ENCODE data around the gene FOXJ3.

Gene FOXJ3

DNA sequence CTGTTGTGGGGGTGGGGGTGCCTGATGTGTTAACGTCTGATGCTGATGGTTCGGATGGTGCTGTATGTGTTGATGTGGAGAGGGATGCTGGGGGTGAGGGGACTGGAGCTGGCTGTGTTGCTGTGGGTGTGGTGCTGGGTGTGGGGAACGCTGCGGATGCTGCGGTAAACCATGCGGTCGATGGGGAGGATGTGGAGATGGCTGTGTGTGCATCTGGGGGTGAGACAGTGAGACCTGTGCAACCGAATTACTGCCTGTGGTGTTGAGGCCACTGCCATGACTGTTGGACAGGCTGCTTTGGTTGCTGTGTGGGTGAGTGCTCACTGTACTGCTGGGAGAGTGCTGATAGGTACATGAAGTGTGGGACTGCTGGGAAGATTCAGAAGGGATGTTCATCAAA is 143.7 kb downstream of the FOXJ3 start:
- Histone ChIP-seq H3K36me3 (ENCODE audit: low read length) (peaks cover 23% of the 10 kb centered on the region), H3K9me2 (replicated peaks; ENCODE audit: insufficient read depth, low read length) (no peaks in the 10 kb centered on the region), H3K27ac (ENCODE audit: low read depth, low read length) (no peak overlapping the region)

DNA sequence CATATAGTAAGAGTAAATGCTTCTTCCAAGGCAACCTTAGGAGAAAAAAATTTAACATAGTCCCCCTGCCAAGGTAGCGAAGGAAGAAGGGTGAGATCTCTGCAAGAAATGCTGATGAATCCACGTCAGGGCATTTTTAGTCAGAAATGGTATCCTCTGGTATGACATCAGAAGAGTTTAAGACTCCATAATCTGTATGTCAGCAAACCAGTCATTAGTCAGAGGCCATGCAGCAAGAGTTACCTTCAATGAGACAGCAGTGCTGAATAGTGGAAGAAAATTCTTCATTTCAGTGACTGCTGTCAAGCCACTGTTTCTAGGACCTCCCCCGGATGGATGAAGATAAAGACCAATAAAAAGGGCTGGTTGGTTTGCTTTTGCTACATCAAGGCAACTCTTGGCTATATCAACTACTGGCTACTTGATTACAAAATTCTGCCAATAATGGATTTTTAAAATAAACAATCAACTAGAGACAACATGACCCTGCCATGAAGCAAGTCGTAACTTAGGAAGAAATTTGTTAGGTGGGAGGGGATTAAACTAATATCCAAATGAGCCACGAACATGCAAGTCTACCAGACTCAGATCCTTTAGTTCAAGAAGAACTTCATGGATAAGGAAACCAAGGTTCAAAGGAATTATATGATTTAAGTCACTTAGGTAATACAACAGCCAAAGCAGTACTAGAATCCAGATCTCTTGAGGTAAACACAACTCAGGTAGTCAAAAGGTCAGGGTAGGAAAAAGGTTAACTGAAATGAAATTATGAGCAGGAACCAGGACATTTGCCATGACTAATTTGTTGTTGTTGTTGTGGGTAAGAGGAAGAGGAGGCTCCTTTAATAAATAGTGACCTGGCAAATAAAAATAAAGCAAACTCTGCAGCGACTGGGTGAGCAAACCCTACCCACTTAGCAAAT is 144.8 kb downstream of the FOXJ3 start:
- Histone ChIP-seq H3K27me3 (ENCODE audit: low read length) (no peaks in the 10 kb centered on the region), H3K36me3 (ENCODE audit: low read length) (peaks cover 20% of the 10 kb centered on the region)

More for the DNA sequence above, 143.7 kb downstream of the FOXJ3 start:
- no peaks in the 10 kb centered on the region for H3K9me3 ChIP-seq (ENCODE audit: insufficient read depth, low read length)
- no peaks in the 10 kb centered on the region for H4K20me1 ChIP-seq (ENCODE audit: low read depth, low read length)
- H3K4me3 ChIP-seq (ENCODE audit: insufficient read depth, low read length, poor library complexity, severe bottlenecking): no peak overlapping the region
- no peak overlapping the region for H3K4me2 ChIP-seq (ENCODE audit: low read depth, low read length, poor library complexity, severe bottlenecking)
- H3K9ac ChIP-seq (ENCODE audit: low read length): no peak overlapping the region
- TF ChIP-seq EZH2phosphoT487 (conservative IDR thresholded peaks at IDR 0.05; ENCODE audit: low read length): no peak
- TF ChIP-seq, protein P1, sequence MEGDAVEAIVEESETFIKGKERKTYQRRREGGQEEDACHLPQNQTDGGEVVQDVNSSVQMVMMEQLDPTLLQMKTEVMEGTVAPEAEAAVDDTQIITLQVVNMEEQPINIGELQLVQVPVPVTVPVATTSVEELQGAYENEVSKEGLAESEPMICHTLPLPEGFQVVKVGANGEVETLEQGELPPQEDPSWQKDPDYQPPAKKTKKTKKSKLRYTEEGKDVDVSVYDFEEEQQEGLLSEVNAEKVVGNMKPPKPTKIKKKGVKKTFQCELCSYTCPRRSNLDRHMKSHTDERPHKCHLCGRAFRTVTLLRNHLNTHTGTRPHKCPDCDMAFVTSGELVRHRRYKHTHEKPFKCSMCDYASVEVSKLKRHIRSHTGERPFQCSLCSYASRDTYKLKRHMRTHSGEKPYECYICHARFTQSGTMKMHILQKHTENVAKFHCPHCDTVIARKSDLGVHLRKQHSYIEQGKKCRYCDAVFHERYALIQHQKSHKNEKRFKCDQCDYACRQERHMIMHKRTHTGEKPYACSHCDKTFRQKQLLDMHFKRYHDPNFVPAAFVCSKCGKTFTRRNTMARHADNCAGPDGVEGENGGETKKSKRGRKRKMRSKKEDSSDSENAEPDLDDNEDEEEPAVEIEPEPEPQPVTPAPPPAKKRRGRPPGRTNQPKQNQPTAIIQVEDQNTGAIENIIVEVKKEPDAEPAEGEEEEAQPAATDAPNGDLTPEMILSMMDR (IDR thresholded peaks at IDR 0.05; ENCODE audit: insufficient read depth, low read length, poor library complexity, severe bottlenecking): no peak
- H3K27me3 ChIP-seq (ENCODE audit: low read length): no peaks in the 10 kb centered on the region
- no peak overlapping the region for H2AFZ ChIP-seq (ENCODE audit: low read depth, low read length, severe bottlenecking)
- no peaks in the 10 kb centered on the region for H3K79me2 ChIP-seq (ENCODE audit: insufficient read depth, low read length)
- no peaks in the 10 kb centered on the region; the same call in 1 of the 2 replicates for H3F3A ChIP-seq (ENCODE audit: insufficient read depth)

DNA sequence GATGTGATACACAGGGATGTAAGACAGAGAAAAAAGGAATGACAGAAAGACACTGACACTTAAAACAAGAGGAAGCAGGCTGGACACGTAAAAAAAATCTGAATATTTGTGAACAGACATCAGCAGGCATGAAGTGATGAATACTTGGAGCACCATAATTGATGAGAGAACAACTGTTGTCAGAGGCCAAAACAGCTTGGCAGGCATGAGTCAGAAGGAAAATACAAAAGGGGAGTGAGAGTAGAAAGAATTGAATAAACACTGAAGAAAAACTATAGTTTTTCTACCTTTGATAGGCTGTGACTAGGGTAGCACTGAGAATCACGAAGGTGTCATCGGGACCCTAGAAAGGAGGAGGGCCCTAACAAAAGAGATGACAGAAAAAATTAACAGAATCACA is 148.9 kb downstream of the FOXJ3 start:
- no peak overlapping the region for H2AFZ ChIP-seq (ENCODE audit: low read depth, low read length, severe bottlenecking)
- no peaks in the 10 kb centered on the region for H3K9me2 ChIP-seq (replicated peaks; ENCODE audit: insufficient read depth, low read length)
- H4K20me1 ChIP-seq (ENCODE audit: low read depth, low read length): no peaks in the 10 kb centered on the region
- H3K27me3 ChIP-seq (ENCODE audit: low read length): no peaks in the 10 kb centered on the region
- no peak for TF ChIP-seq EZH2phosphoT487 (conservative IDR thresholded peaks at IDR 0.05; ENCODE audit: low read length)
- TF ChIP-seq, protein P1 (IDR thresholded peaks at IDR 0.05; ENCODE audit: insufficient read depth, low read length, poor library complexity, severe bottlenecking): no peak
- H3K4me2 ChIP-seq (ENCODE audit: low read depth, low read length, poor library complexity, severe bottlenecking): no peak overlapping the region
- no peaks in the 10 kb centered on the region; the same call in 1 of the 2 replicates for H3F3A ChIP-seq (ENCODE audit: insufficient read depth)
- no peak overlapping the region for H3K4me3 ChIP-seq (ENCODE audit: insufficient read depth, low read length, poor library complexity, severe bottlenecking)
- H3K36me3 ChIP-seq (ENCODE audit: low read length): peaks cover 14% of the 10 kb centered on the region; the same call in 1 of the 2 replicates
- no peaks in the 10 kb centered on the region for H3K79me2 ChIP-seq (ENCODE audit: insufficient read depth, low read length)
- H3K27ac ChIP-seq (ENCODE audit: low read depth, low read length): no peak overlapping the region
- no peak overlapping the region for H3K9ac ChIP-seq (ENCODE audit: low read length)
- no peaks in the 10 kb centered on the region for H3K9me3 ChIP-seq (ENCODE audit: insufficient read depth, low read length)

More for the DNA sequence above, 144.8 kb downstream of the FOXJ3 start:
- no peaks in the 10 kb centered on the region for H4K20me1 ChIP-seq (ENCODE audit: low read depth, low read length)
- H3K9me3 ChIP-seq (ENCODE audit: insufficient read depth, low read length): no peaks in the 10 kb centered on the region
- H2AFZ ChIP-seq (ENCODE audit: low read depth, low read length, severe bottlenecking): no peak overlapping the region
- H3K9me2 ChIP-seq (replicated peaks; ENCODE audit: insufficient read depth, low read length): no peaks in the 10 kb centered on the region
- H3K9ac ChIP-seq (ENCODE audit: low read length): no peak overlapping the region
- no peak overlapping the region for H3K4me2 ChIP-seq (ENCODE audit: low read depth, low read length, poor library complexity, severe bottlenecking)
- no peak overlapping the region for H3K4me3 ChIP-seq (ENCODE audit: insufficient read depth, low read length, poor library complexity, severe bottlenecking)
- no peaks in the 10 kb centered on the region; the same call in 1 of the 2 replicates for H3F3A ChIP-seq (ENCODE audit: insufficient read depth)
- TF ChIP-seq EZH2phosphoT487 (conservative IDR thresholded peaks at IDR 0.05; ENCODE audit: low read length): no peak
- TF ChIP-seq, protein P1 (IDR thresholded peaks at IDR 0.05; ENCODE audit: insufficient read depth, low read length, poor library complexity, severe bottlenecking): no peak
- H3K27ac ChIP-seq (ENCODE audit: low read depth, low read length): no peak overlapping the region
- H3K79me2 ChIP-seq (ENCODE audit: insufficient read depth, low read length): no peaks in the 10 kb centered on the region

Measured in SU-DHL-6 (cell line).